Measurements from ENCODE around the gene ANKS3.

Gene ANKS3

GRCh38 chr16:4684058-4684715 lies 49.9 kb downstream of the ANKS3 start:
- Mint-ChIP-seq H3K36me3 (peaks cover 18% of the 10 kb centered on the region), H3K27ac (no peak overlapping the region), H3K27me3 (no peaks in the 10 kb centered on the region), H3K9me3 (no peaks in the 10 kb centered on the region), H3K4me3 (no peak overlapping the region), H3K4me1 (peaks cover 6% of the 10 kb centered on the region)
- no peak for DNase-seq
- CTCF ChIA-PET = interaction anchor here (2.2 kb wide), 1 partner anchor 9 kb away, joined by 9 read pairs; the partner anchor contains the start of gene NUDT16L1

GRCh38 chr16:4683255-4684057 lies 50.6 kb downstream of the ANKS3 start:
- Mint-ChIP-seq H3K9me3 (no peaks in the 10 kb centered on the region), H3K27me3 (no peaks in the 10 kb centered on the region), H3K36me3 (peaks cover 19% of the 10 kb centered on the region), H3K4me1 (peaks cover 12% of the 10 kb centered on the region), H3K4me3 (no peak overlapping the region), H3K27ac (no peak overlapping the region)
- CTCF ChIA-PET = interaction anchor here (0.8 to 2.2 kb wide), 9 partner anchors 9 to 178 kb away, joined by 3 to 9 read pairs (median 4); partner anchors contain the start of genes MGRN1 and NUDT16L1
- no peak for DNase-seq

GRCh38 chr16:4682616-4683254 lies 51.3 kb downstream of the ANKS3 start:
- peaks cover 25% of the 10 kb centered on the region for H3K36me3 Mint-ChIP-seq
- peak; percentile 62 for DNase-seq
- peaks cover 19% of the 10 kb centered on the region for H3K4me1 Mint-ChIP-seq
- no peak overlapping the region for H3K4me3 Mint-ChIP-seq
- CTCF ChIA-PET = interaction anchor here (0.7 to 2.2 kb wide), 10 partner anchors 10 to 178 kb away, joined by 3 to 9 read pairs (median 4); partner anchors contain the start of genes MGRN1 and NUDT16L1
- H3K27ac Mint-ChIP-seq = peak overlapping the region; percentile 45
- H3K27me3 Mint-ChIP-seq = no peaks in the 10 kb centered on the region
- no peaks in the 10 kb centered on the region for H3K9me3 Mint-ChIP-seq

GRCh38 chr16:4682084-4682591 lies 51.9 kb downstream of the ANKS3 start:
- Mint-ChIP-seq H3K9me3 (no peaks in the 10 kb centered on the region), H3K4me3 (no peak overlapping the region), H3K4me1 (peaks cover 24% of the 10 kb centered on the region), H3K36me3 (peaks cover 25% of the 10 kb centered on the region), H3K27me3 (no peaks in the 10 kb centered on the region), H3K27ac (no peak overlapping the region)
- CTCF ChIA-PET = interaction anchor here (0.7 to 2.2 kb wide), 8 partner anchors 11 to 177 kb away, joined by 3 to 9 read pairs (median 4); partner anchors contain the start of genes MGRN1 and NUDT16L1
- DNase-seq = no peak

GRCh38 chr16:4681471-4682083 lies 52.5 kb downstream of the ANKS3 start:
- no peaks in the 10 kb centered on the region for H3K9me3 Mint-ChIP-seq
- peaks cover 29% of the 10 kb centered on the region for H3K4me1 Mint-ChIP-seq
- H3K27me3 Mint-ChIP-seq = no peaks in the 10 kb centered on the region
- no peak for DNase-seq
- peaks cover 26% of the 10 kb centered on the region for H3K36me3 Mint-ChIP-seq
- no peak overlapping the region for H3K4me3 Mint-ChIP-seq
- CTCF ChIA-PET = interaction anchor here (1.6 to 2.2 kb wide), 2 partner anchors 11 to 31 kb away, joined by 5 to 9 read pairs; partner anchors contain the start of gene NUDT16L1
- peak overlapping the region; percentile 39 for H3K27ac Mint-ChIP-seq

GRCh38 chr16:4680673-4681470 lies 53.2 kb downstream of the ANKS3 start:
- Mint-ChIP-seq H3K27ac (no peak overlapping the region), H3K27me3 (no peaks in the 10 kb centered on the region), H3K4me1 (peaks cover 36% of the 10 kb centered on the region), H3K4me3 (no peak overlapping the region), H3K36me3 (peaks cover 28% of the 10 kb centered on the region), H3K9me3 (no peaks in the 10 kb centered on the region)
- CTCF ChIA-PET = no interaction called here
- no peak for DNase-seq

- no peaks in the 10 kb centered on the region for H3K9me3 Mint-ChIP-seq
- peaks cover 27% of the 10 kb centered on the region for H3K36me3 Mint-ChIP-seq
- DNase-seq = no peak
- peak overlapping the region; percentile 62 for H3K27ac Mint-ChIP-seq
- H3K4me3 Mint-ChIP-seq = peak overlapping the region; percentile 2
- no peaks in the 10 kb centered on the region for H3K27me3 Mint-ChIP-seq
- peaks cover 43% of the 10 kb centered on the region for H3K4me1 Mint-ChIP-seq
- CTCF ChIA-PET = no interaction called here
These were observed 54.0 kb downstream of the ANKS3 start for GRCh38 chr16:4679850-4680636.

- Mint-ChIP-seq H3K4me1 (peaks cover 46% of the 10 kb centered on the region), H3K9me3 (no peaks in the 10 kb centered on the region), H3K36me3 (peaks cover 24% of the 10 kb centered on the region), H3K4me3 (no peak overlapping the region), H3K27me3 (no peaks in the 10 kb centered on the region), H3K27ac (peak overlapping the region; percentile 14)
- CTCF ChIA-PET = no interaction called here
- DNase-seq = no peak
These were observed 54.8 kb downstream of the ANKS3 start for GRCh38 chr16:4679156-4679849.

GRCh38 chr16:4678596-4678995 lies 55.5 kb downstream of the ANKS3 start:
- DNase-seq = no peak
- H3K9me3 Mint-ChIP-seq = no peaks in the 10 kb centered on the region
- H3K27me3 Mint-ChIP-seq = no peaks in the 10 kb centered on the region
- peaks cover 47% of the 10 kb centered on the region for H3K4me1 Mint-ChIP-seq
- CTCF ChIA-PET = no interaction called here
- H3K4me3 Mint-ChIP-seq = no peak overlapping the region
- no peak overlapping the region for H3K27ac Mint-ChIP-seq
- H3K36me3 Mint-ChIP-seq = peaks cover 26% of the 10 kb centered on the region

GRCh38 chr16:4677994-4678393 lies 56.1 kb downstream of the ANKS3 start:
- Mint-ChIP-seq H3K4me1 (peaks cover 47% of the 10 kb centered on the region), H3K4me3 (no peak overlapping the region), H3K27ac (peak overlapping the region; percentile 55), H3K27me3 (no peaks in the 10 kb centered on the region), H3K36me3 (peaks cover 28% of the 10 kb centered on the region), H3K9me3 (no peaks in the 10 kb centered on the region)
- CTCF ChIA-PET = no interaction called here
- DNase-seq = no peak

- H3K36me3 Mint-ChIP-seq = peaks cover 28% of the 10 kb centered on the region
- no peak overlapping the region for H3K4me3 Mint-ChIP-seq
- H3K9me3 Mint-ChIP-seq = no peaks in the 10 kb centered on the region
- CTCF ChIA-PET = no interaction called here
- no peak for DNase-seq
- no peaks in the 10 kb centered on the region for H3K27me3 Mint-ChIP-seq
- H3K27ac Mint-ChIP-seq = peak overlapping the region; percentile 99
- H3K4me1 Mint-ChIP-seq = peaks cover 47% of the 10 kb centered on the region
These were observed 56.7 kb downstream of the ANKS3 start for GRCh38 chr16:4677390-4677789.

- no peaks in the 10 kb centered on the region for H3K9me3 Mint-ChIP-seq
- peak overlapping the region; percentile 60 for H3K4me3 Mint-ChIP-seq
- peak; percentile 43 for DNase-seq
- CTCF ChIA-PET = interaction anchor here (0.9 to 1.1 kb wide), 2 partner anchors 12 to 60 kb away, joined by 3 read pairs; no protein-coding TSS in a partner anchor
- peak overlapping the region; percentile 99 for H3K27ac Mint-ChIP-seq
- peaks cover 47% of the 10 kb centered on the region for H3K4me1 Mint-ChIP-seq
- H3K27me3 Mint-ChIP-seq = no peaks in the 10 kb centered on the region
- H3K36me3 Mint-ChIP-seq = peaks cover 31% of the 10 kb centered on the region
These were observed 57.2 kb downstream of the ANKS3 start for GRCh38 chr16:4676831-4677230.

All from activated naive CD4-positive, alpha-beta T cell treated with anti-CD3 and anti-CD28 coated beads, Interleukin-2, amount 10 ng/mL, durations not matched to agents 7 days and 5 days (primary cell).